HepG2 (cell line): ENCODE data around the gene ATP1B2. TPM values are rescaled to one million over a fixed set of nuclear protein-coding genes. Genes with fewer than 3 reads are reported as not detected.

Experiments used
- CHD2 ChIP-seq: IDR thresholded peaks from 2 replicates; pipeline ENCODE4 v1.6.1; 2011; ENCODE audit warnings: low read depth, low read length, improper control_type of control experiment
- ETV5 ChIP-seq: IDR thresholded peaks from 2 replicates; pipeline ENCODE4 v1.6.1; 2018; ENCODE audit warnings: missing biosample characterization, missing genetic modification reagents, inconsistent platforms, borderline replicate concordance
- HNRNPLL ChIP-seq: fragments of 200-400 bp; formaldehyde crosslinking; IDR thresholded peaks from 2 replicates; pipeline ENCODE4 v1.6.1; 2017; ENCODE audit warnings: mild to moderate bottlenecking, low read depth, low read length; ENCODE audit not compliant: poor library complexity, severe bottlenecking
- IRX3 ChIP-seq: sonication (generic); formaldehyde crosslinking; IDR thresholded peaks from 2 replicates; pipeline ENCODE4 v1.8.1; 2023; ENCODE audit warnings: mild to moderate bottlenecking, low read depth, missing genetic modification reagents, borderline replicate concordance
- ISL2 ChIP-seq: sonication (generic); formaldehyde crosslinking; IDR thresholded peaks from 2 replicates; pipeline ENCODE4 v1.5.0; 2020; ENCODE audit warnings: missing genetic modification reagents
- JUNB ChIP-seq: sonication (generic); formaldehyde crosslinking; IDR thresholded peaks from 2 replicates; pipeline ENCODE4 v1.8.0; 2022; ENCODE audit warnings: missing genetic modification reagents, mild to moderate bottlenecking, borderline replicate concordance
- KDM2A ChIP-seq: sonication (generic); formaldehyde crosslinking; IDR thresholded peaks from 2 replicates; pipeline ENCODE4 v1.4.0; 2020; ENCODE audit warnings: low read depth, missing genetic modification reagents, borderline replicate concordance
- MAX ChIP-seq: IDR thresholded peaks from 2 replicates; pipeline ENCODE4 v1.6.1; 2012; ENCODE audit warnings: inconsistent platforms
- MEIS2 ChIP-seq: sonication (generic); formaldehyde crosslinking; IDR thresholded peaks from 2 replicates; pipeline ENCODE4 v1.9.0; 2021; ENCODE audit warnings: mild to moderate bottlenecking, missing genetic modification reagents
- MXD4 ChIP-seq: IDR thresholded peaks from 2 replicates; pipeline ENCODE4 v1.6.1; 2016; ENCODE audit warnings: mild to moderate bottlenecking, missing biosample characterization, missing genetic modification reagents
- MXI1 ChIP-seq: IDR thresholded peaks from 3 replicates; pipeline ENCODE4 v1.6.1; 2012; ENCODE audit warnings: low read depth, low read length, inconsistent platforms, borderline replicate concordance
- POLR2AphosphoS5 ChIP-seq: IDR thresholded peaks from 2 replicates; pipeline ENCODE4 v1.6.1; 2012; ENCODE audit warnings: low read depth, low read length
- SP1 ChIP-seq, 2 experiments: fragments of 450-650 bp in 1 of 2; sonication (generic) in 1 of 2; formaldehyde crosslinking in 1 of 2; IDR thresholded peaks; 2 replicates each; pipeline versions ENCODE4 v1.4.0 to v1.6.1; 2016 to 2020; ENCODE audit warnings: missing genetic modification reagents in 1 of 2
- ZBTB37 ChIP-seq: sonication (generic); formaldehyde crosslinking; IDR thresholded peaks from 2 replicates; pipeline ENCODE4 v1.4.0; 2020; ENCODE audit warnings: mild to moderate bottlenecking, missing genetic modification reagents
- ZBTB38 ChIP-seq: sonication (generic); formaldehyde crosslinking; IDR thresholded peaks from 2 replicates; pipeline ENCODE4 v1.5.1; 2020; ENCODE audit warnings: mild to moderate bottlenecking, missing genetic modification reagents
- ZBTB8A ChIP-seq: sonication (generic); formaldehyde crosslinking; IDR thresholded peaks from 2 replicates; pipeline ENCODE4 v1.4.0; 2020; ENCODE audit warnings: mild to moderate bottlenecking, low read depth, missing genetic modification reagents, borderline replicate concordance
- ZGPAT ChIP-seq: IDR thresholded peaks from 2 replicates; pipeline ENCODE4 v1.6.1; 2016; ENCODE audit warnings: mild to moderate bottlenecking
- ZMAT3 ChIP-seq: sonication (generic); formaldehyde crosslinking; conservative IDR thresholded peaks from 2 replicates; pipeline ENCODE4 v1.7.0; 2021; ENCODE audit warnings: missing genetic modification reagents
- ZNF143 ChIP-seq: sonication (generic); formaldehyde crosslinking; IDR thresholded peaks from 2 replicates; pipeline ENCODE4 v1.4.0; 2020; ENCODE audit warnings: missing genetic modification reagents
- ZNF234 ChIP-seq: sonication (generic); formaldehyde crosslinking; conservative IDR thresholded peaks from 2 replicates; pipeline ENCODE4 v1.5.1; 2020; ENCODE audit warnings: mild to moderate bottlenecking, missing genetic modification reagents
- ZNF7 ChIP-seq: IDR thresholded peaks from 2 replicates; pipeline ENCODE4 v1.6.1; 2016; ENCODE audit warnings: missing biosample characterization, missing genetic modification reagents
- ZNF740 ChIP-seq: sonication (generic); formaldehyde crosslinking; IDR thresholded peaks from 2 replicates; pipeline ENCODE4 v1.4.0; 2020; ENCODE audit warnings: missing genetic modification reagents
- ZNF770 ChIP-seq: sonication (generic); formaldehyde crosslinking; IDR thresholded peaks from 2 replicates; pipeline ENCODE4 v1.5.0; 2020; ENCODE audit warnings: mild to moderate bottlenecking, missing genetic modification reagents
- ZNF790 ChIP-seq: sonication (generic); formaldehyde crosslinking; IDR thresholded peaks from 2 replicates; pipeline ENCODE4 v1.8.0; 2022; ENCODE audit warnings: missing genetic modification reagents, mild to moderate bottlenecking, borderline replicate concordance
- polyA plus RNA-seq, 8 experiments: library from polyadenylated mRNA; depleted of rRNA in 3 of 8; stranded (reverse) in 7 of 8; unstranded in 1 of 8; fragments of >200 nt; fragmentation: Illumina TruSeq in 4 of 8; extraction: Trizol in 4 of 8; gene quantifications; 2 replicates each; pipeline versions ENCODE4 v1.2.1 to v1.2.3, GENCODE V29; 2011 to 2016; ENCODE audit warnings: low read depth in 4 of 8, missing spikeins in 1 of 8, mixed read lengths in 1 of 8; ENCODE audit not compliant: insufficient read depth in 1 of 8
- total RNA-seq, 5 experiments: library from RNA; depleted of rRNA; stranded (reverse); fragments of >200 nt; fragmentation: Illumina TruSeq; extraction: Trizol; gene quantifications; 2 replicates each; pipeline ENCODE4 v1.2.3, GENCODE V29; 2016; ENCODE audit warnings: low read depth in 1 of 5

Gene ATP1B2
- total and polyA plus RNA-seq, 2 of the 13 experiments (the other 11 are each of a cell fraction or from before 2014, with no cell fraction given), result not detected

- TF ChIP-seq ZGPAT (peak; percentile 41; the same call in 1 of the 2 replicates), MEIS2 (CRISPR knock-in tag) (no peak), ZNF234 (CRISPR knock-in tag) (no peak), ZNF143 (peak; percentile 73), IRX3 (CRISPR knock-in tag) (no peak), CHD2 (peak; percentile 57; the same call in 1 of the 2 replicates), ZNF790 (CRISPR knock-in tag) (peak; percentile 64; the same call in 1 of the 2 replicates), POLR2AphosphoS5 (peak; percentile 53), ZBTB37 (CRISPR knock-in tag) (no peak), ZBTB38 (0 out of 2 replicates have a peak, but pooled peaks have one; percentile 39), ZMAT3 (CRISPR knock-in tag) (no peak), JUNB (CRISPR knock-in tag) (no peak), ZNF770 (CRISPR knock-in tag) (no peak), HNRNPLL (peak; percentile 64), ZNF7 (CRISPR knock-in tag) (no peak), MAX (peak; percentile 83; the same call in 1 of the 2 replicates), ETV5 (peak; percentile 38; the same call in 1 of the 2 replicates), ZBTB8A (CRISPR knock-in tag) (no peak), ZNF740 (CRISPR knock-in tag) (no peak), MXI1 (peak; percentile 87; the same call in 2 of the 3 replicates), MXD4 (CRISPR knock-in tag) (0 out of 2 replicates have a peak, but pooled peaks have one; percentile 40), ISL2 (CRISPR knock-in tag) (no peak), SP1 (IDR thresholded peaks at IDR 0.05) (no peak), SP1 (CRISPR knock-in tag; IDR thresholded peaks at IDR 0.05) (peak; percentile 97), KDM2A (CRISPR knock-in tag) (peak; percentile 73; the same call in 1 of the 2 replicates)
Observed at GRCh38 chr17:7685533-7686221, 35.0 kb downstream of the ATP1B2 start (continued).
